ENCODE data around the gene ADCY3.

DNA sequence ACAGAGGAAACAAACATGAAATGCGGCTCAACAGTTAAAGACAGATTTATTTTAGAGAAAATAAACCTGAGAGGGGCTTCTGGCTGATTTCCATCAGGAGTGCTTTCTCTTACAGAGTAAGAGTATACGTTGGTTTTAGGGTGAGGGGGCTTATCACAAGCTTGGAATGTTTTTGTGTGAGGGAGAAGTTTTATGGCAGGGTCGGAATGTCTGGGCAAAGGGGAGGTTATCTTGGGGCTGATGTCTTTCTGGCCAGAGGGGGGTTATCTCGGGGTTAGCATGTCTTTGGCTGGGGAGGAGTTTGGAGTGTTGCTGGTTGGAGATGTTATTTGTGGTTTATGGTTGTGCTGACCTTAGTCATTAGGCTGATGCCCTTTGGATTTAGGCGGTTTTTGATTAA lies 149.0 kb downstream of the ADCY3 start:
- TF ChIP-seq, protein P1, sequence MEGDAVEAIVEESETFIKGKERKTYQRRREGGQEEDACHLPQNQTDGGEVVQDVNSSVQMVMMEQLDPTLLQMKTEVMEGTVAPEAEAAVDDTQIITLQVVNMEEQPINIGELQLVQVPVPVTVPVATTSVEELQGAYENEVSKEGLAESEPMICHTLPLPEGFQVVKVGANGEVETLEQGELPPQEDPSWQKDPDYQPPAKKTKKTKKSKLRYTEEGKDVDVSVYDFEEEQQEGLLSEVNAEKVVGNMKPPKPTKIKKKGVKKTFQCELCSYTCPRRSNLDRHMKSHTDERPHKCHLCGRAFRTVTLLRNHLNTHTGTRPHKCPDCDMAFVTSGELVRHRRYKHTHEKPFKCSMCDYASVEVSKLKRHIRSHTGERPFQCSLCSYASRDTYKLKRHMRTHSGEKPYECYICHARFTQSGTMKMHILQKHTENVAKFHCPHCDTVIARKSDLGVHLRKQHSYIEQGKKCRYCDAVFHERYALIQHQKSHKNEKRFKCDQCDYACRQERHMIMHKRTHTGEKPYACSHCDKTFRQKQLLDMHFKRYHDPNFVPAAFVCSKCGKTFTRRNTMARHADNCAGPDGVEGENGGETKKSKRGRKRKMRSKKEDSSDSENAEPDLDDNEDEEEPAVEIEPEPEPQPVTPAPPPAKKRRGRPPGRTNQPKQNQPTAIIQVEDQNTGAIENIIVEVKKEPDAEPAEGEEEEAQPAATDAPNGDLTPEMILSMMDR (conservative IDR thresholded peaks at IDR 0.05; ENCODE audit: low read length), result no peak
- TF ChIP-seq EZH2phosphoT487 (IDR thresholded peaks at IDR 0.05; ENCODE audit: borderline replicate concordance), result no peak

Data from Loucy (cell line).